Left renal pelvis (tissue), 4 donors: ENCODE data around the gene ACACB. TPM values are rescaled to one million over a fixed set of nuclear protein-coding genes. Genes with fewer than 3 reads are reported as not detected.

Experiments
- DNase-seq, 4 donors: peaks; one replicate each; pipeline ENCODE4 v3.0.0-alpha.2; 2013; ENCODE audit warnings: low read depth in 4 of 4, low spot score in 3 of 4
- polyA plus RNA-seq, 4 donors: library from polyadenylated mRNA; unstranded; fragments of 120-200 nt; gene quantifications; one replicate each; pipeline ENCODE4 v1.2.1, GENCODE V29; 2013; ENCODE audit not compliant: insufficient read length in 4 of 4

The ACACB gene
- polyA plus RNA-seq, 4 donors, result 13.5 to 23.2 (median 18.4) TPM

GRCh38 chr12:109203480-109203879 is 87.1 kb downstream of the ACACB start:
- DNase-seq, result no peak

DNA sequence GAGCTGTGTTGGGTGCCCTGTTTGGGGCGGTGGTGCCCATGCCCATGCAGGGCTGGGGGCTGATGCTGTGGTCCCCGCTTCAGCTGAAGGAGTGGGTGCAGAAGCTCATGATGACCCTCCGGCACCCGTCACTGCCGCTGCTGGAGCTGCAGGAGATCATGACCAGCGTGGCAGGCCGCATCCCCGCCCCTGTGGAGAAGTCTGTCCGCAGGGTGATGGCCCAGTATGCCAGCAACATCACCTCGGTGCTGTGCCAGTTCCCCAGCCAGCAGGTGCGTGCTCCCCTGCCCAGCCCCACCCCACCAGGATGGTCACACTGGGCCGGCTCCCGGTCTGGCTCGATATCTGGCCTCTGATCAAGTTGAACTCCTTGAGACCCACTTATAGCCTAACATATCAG is 92.7 kb downstream of the ACACB start:
- DNase-seq, result no peak

- DNase-seq, result no peak
Measured at GRCh38 chr12:109212460-109213115, 96.2 kb downstream of the ACACB start.

DNA sequence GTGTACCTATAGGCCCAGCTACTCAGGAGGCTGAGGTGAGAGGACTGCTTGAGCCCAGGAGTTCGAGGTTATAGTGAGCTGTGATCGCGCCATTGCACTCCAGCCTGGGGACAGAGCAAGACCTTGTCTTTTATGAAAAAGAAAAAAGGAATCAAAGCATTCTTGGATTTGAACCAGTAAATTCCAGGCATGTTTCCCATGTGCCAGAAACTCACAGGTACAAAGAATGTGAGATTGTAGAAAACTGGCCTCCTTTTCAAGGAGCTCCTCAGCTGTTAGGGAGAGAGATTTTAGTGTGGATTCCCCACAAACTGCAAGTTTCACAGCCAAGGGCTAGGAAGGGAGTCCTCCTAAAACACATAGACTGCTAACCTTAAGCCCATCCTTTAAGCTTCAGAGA is 97.7 kb downstream of the ACACB start:
- no peak for DNase-seq

DNA sequence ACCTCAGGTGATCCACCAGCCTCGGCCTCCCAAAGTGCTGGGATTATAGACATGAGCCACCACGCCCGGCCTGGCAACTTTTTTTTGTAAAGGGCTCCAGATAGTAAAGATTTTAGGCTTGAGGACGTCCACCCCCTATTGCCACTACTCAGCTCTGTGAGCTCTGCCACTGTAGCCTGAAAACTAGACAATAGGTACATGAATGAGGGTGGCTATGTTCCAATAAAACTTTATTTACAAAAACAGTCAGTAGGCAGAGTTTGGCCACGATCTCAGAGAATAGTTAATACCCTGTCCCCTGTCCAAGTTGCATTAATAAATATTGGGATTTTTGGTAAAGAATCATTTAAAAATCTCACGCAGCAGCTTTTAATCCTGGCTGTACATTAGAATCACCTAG is 102.6 kb downstream of the ACACB start:
- no peak for DNase-seq

DNA sequence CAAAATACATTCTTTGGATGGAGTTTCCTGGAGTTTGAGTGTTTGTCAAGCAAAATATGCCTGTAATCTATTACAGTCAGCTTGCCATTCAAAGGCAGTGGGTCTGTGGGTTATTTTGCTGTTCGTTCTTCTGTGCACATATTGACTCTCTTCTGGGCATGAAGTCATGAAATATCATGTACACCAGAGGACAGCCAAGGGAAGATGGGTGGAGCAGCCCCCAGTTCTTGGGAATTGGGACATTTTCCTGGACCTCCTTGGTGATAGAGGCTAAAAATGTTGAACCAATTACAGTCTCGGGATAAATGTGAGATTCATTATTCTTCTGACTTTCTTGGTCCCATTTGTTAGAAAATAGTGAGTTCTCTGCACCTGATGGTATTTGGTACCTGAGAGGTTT is 103.6 kb downstream of the ACACB start:
- no peak for DNase-seq

GRCh38 chr12:109221277-109221931 is 105.0 kb downstream of the ACACB start:
- no peak for DNase-seq

- no peak for DNase-seq
Measured at GRCh38 chr12:109222062-109222461, 105.7 kb downstream of the ACACB start.

- DNase-seq, result no peak
Measured at GRCh38 chr12:109222496-109222895, 106.1 kb downstream of the ACACB start.

- DNase-seq, result no peak
Measured at GRCh38 chr12:109223211-109223610, 106.8 kb downstream of the ACACB start.

GRCh38 chr12:109223868-109224267 is 107.5 kb downstream of the ACACB start:
- no peak for DNase-seq

DNA sequence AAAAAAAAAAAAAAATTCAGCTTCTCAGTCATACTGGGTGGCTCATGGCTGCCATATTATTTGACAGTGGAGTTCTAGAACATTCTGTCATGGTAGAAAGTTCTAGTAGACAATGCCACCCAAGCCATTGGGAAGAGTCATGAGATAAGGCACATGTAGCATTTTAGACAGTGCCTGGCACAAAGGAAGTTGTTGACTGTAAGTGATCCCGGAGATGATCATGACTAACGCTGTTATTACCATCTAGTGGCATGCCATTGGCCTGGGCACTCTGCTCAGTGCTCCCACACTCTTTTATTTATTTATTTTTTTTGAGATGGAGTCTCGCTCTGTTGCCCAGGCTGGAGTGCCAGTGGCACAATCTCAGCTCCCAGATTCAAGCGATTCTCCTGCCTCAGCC is 112.3 kb downstream of the ACACB start:
- DNase-seq, result no peak

DNA sequence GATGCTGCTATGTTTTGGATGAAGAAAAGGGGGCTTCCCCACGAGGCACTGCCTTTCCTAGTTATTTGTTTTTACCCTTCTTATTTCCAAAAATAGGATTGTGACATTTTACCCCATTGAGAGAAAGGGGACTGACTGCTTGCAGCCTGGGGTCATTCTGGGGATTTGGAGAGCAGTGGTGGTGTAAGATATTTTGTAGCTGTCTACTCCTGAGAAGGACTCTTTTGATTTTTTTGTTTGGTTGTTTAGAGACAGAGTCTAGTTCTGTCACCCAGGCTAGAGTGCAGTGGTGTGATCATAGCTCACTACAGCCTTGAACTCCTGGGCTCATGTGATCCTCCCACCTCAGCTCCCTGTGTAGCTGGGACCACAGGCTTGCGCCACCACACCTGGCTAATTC is 113.8 kb downstream of the ACACB start:
- DNase-seq, result no peak

GRCh38 chr12:109232731-109233130 is 116.3 kb downstream of the ACACB start:
- no peak for DNase-seq

DNA sequence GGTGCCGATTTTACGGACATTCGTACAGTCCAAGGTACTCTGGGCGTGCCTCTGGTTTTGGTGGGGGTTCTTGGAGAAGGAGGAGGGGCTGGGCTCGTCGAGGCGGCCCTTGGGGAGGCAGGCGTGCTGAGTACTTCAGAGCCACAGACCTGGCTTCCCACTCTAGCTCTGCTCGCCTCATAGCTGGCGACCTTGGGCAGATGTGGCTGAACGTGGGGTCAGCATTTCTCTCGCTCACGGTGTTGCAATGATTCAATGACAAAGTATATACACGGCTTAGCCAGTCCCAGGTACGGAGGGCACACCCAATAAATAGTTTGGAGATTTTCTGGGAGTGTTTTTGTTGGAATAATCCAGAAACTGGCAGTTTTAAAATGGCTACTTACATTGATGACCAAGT is 117.6 kb downstream of the ACACB start:
- no peak for DNase-seq

DNA sequence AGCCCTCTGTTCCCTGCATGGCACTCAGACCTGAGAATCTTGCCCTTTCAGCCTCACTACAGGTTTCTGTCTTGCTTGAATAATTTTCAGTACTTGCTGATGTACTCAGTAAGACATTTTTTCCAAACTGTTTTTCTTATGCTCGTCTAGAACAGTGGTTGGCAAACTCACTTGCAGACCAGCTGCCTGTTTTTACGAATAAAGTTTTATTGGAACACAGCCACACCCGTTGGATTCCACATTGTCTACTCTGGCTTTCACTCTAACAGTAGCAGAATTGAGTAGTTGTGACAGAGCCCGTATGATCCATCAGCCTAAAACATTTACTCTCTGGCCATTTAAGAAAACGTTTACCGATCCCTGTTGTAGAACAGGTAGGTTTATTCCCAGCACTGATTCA is 119.9 kb downstream of the ACACB start:
- no peak for DNase-seq

DNA sequence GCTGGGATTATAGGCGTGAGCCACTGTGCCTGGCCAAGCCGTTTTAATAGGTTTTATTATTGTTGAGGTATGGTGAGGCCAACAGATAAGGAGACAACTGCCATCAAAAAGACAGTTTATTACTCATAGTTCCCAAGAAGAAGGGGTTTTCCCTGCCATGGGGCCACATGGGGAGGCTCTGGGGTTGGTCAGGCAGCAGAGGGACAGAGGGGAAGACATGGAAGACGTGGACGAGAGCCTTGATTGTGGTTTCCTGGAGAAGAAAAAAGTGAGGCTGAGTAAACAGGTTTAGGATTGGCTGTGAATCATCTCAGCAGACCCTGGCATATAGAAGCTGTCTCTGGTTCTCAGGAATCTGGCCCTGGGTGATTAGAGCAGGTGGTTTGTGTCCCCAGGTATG is 122.8 kb downstream of the ACACB start:
- DNase-seq, result no peak

GRCh38 chr12:109239691-109240090 is 123.3 kb downstream of the ACACB start:
- DNase-seq, result no peak

GRCh38 chr12:109240365-109240764 is 124.0 kb downstream of the ACACB start:
- no peak for DNase-seq

- no peak for DNase-seq
Measured at GRCh38 chr12:109241936-109242335, 125.5 kb downstream of the ACACB start.

DNA sequence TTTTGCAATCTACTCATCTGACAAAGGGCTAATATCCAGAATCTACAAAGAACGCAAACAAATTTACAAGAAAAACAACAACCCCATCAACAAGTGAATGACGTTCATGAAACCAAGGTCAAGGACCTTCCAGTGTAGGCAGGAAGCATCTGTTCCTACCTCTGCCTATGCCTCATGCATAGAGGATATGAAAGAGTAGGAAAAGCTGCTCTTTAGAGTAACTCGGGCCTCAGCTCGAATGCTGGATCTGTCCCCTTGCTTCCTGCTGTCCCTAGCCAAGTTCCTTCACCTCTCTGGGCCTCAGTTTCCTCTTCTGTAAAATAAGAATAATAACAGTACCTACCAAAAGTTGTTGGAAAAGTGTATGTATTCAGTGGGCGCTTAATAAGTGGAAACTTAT is 127.7 kb downstream of the ACACB start:
- no peak for DNase-seq

DNA sequence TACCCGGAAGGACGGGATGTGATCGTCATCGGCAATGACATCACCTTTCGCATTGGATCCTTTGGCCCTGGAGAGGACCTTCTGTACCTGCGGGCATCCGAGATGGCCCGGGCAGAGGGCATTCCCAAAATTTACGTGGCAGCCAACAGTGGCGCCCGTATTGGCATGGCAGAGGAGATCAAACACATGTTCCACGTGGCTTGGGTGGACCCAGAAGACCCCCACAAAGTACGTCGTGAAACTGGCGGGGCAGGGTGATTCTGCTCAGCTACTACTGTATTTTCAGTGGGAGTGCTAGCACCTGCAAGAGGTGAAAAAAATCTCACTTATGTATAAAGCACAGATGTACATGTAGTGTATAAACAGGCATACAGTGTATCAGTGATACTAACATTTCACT is 129.8 kb downstream of the ACACB start:
- no peak for DNase-seq
